Esophagus muscularis mucosa (tissue), 4 donors: ENCODE results near the gene GPR4. TPM values are rescaled to one million over a fixed set of nuclear protein-coding genes. Genes with fewer than 3 reads are reported as not detected.

Source experiments
- DNase-seq: peaks from one replicate; pipeline ENCODE4 v3.0.0-alpha.2; 2017; ENCODE audit errors: extremely low spot score
- H3K27ac ChIP-seq, 4 donors: fragments of 200-600 bp; sonication (generic); replicated peaks in 1 of 4; 1 replicate in 3 of 4; 2 replicates in 1 of 4; pipeline ENCODE4 v1.5.1; 2016 to 2019; ENCODE audit warnings: mild to moderate bottlenecking in 1 of 4
- H3K27me3 ChIP-seq, 4 donors: fragments of 200-600 bp; sonication (generic); one replicate each; pipeline versions ENCODE4 v1.5.1 to v1.6.0; 2016 to 2019
- H3K36me3 ChIP-seq, 4 donors: fragments of 200-600 bp; sonication (generic); one replicate each; pipeline ENCODE4 v1.5.1; 2016 to 2019
- H3K4me1 ChIP-seq, 4 donors: fragments of 200-600 bp; sonication (generic); one replicate each; pipeline ENCODE4 v1.5.1; 2016 to 2019
- H3K4me3 ChIP-seq, 4 donors: fragments of 200-600 bp; sonication (generic); 1 replicate in 2 of 4; 2 replicates in 2 of 4; pipeline ENCODE4 v1.5.1; 2016 to 2019; ENCODE audit warnings: mild to moderate bottlenecking in 4 of 4, moderate library complexity in 1 of 4
- H3K9me3 ChIP-seq, 4 donors: fragments of 200-600 bp; sonication (generic); 1 replicate in 3 of 4; 2 replicates in 1 of 4; pipeline ENCODE4 v1.5.1; 2016 to 2019
- EP300 ChIP-seq: sonication (generic); formaldehyde crosslinking; IDR thresholded peaks from one replicate; pipeline ENCODE4 v1.6.1; 2017; ENCODE audit warnings: antibody characterized with exemption
- POLR2A ChIP-seq: fragments of 450-650 bp; IDR thresholded peaks from one replicate; pipeline ENCODE4 v1.6.1; 2017; ENCODE audit warnings: antibody characterized with exemption, moderate library complexity, mild to moderate bottlenecking, low read depth
- POLR2AphosphoS5 ChIP-seq, 2 donors: sonication (generic); formaldehyde crosslinking; IDR thresholded peaks; one replicate each; pipeline ENCODE4 v1.6.1; 2017; ENCODE audit warnings: antibody characterized with exemption in 2 of 2
- WGBS: methylation state at CpG from one replicate; pipeline ENCODE4 v1.1.5; 2018; 5-methylcytosine and 5-hydroxymethylcytosine counted together
- intact Hi-C: fragments of 100-400 bp; cut with DNase I; formaldehyde crosslinking; loops from one replicate; pipeline ENCODE4 v1.15.1; 2023
- total RNA-seq, 4 donors: library from RNA; depleted of rRNA; stranded (reverse); fragments of >200 nt; gene quantifications; one replicate each; pipeline versions ENCODE4 v1.1.0 to v1.2.1, GENCODE V29; 2016
- TF ChIP-seq, protein P1 (sequence below), 3 experiments: fragments of 200-600 bp in 2 of 3; fragments of 450-650 bp in 1 of 3; sonication (generic) in 2 of 3; IDR thresholded peaks; one replicate each; pipeline ENCODE4 v1.5.1; 2017 to 2019; ENCODE audit warnings: antibody characterized with exemption in 3 of 3, mild to moderate bottlenecking in 2 of 3, moderate library complexity in 1 of 3

Gene GPR4
- total RNA-seq = 1 to 10 TPM in 3 of 4 donors, under 1 TPM in 1; 0.42 to 6.6 (median 4.8) TPM

- peaks cover 18 to 47% (median 40%) of the 10 kb centered on the region in 4 donors for H3K4me1 ChIP-seq
- no peaks in the 10 kb centered on the region for H3K9me3 ChIP-seq
- no peak for DNase-seq
- peaks cover 0 to 74% (median 40%) of the 10 kb centered on the region in 4 donors for H3K27me3 ChIP-seq
- peak within 1 kb of the TSS; percentile 47 to 56 (median 49) for H3K4me3 ChIP-seq
- 8% methylated on average over 15 of the region's 52 CpGs for WGBS
- H3K27ac ChIP-seq = peak within 1 kb of the TSS; percentile 53 to 67 (median 63)
- TF ChIP-seq EP300 = no peak
- peak; percentile 19 to 50 for TF ChIP-seq POLR2AphosphoS5 (IDR thresholded peaks at IDR 0.05)
- TF ChIP-seq POLR2A = no peak
- H3K36me3 ChIP-seq = no peaks in the 10 kb centered on the region
- intact Hi-C loops = no loop called here
Measured at GRCh38 chr19:45601524-45602374, at the start of gene GPR4. Gene GPR4, minus strand, starts transcription at chr19:45602212. Its CDS starts 10,346 bp downstream, at chr19:45591866.

DNA sequence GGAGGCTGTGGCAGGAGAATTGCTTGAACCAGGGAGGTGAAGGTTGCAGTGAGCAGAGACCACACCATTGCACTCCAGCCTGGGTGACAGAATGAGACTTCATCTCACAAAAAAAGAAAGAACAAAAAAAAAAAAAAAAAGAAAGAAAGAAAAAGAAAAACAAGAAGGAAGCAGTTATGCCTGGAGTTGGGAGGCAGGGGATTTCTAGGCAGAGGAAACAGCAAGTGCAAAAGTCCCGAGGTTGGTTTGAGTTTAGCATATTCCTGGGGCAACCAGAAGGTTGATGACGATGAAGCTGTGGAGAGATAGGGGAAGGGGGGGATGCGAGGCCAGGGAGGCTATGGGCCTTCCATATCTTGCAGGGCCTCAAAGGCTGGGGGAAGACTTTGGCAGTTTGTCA, 48.7 kb upstream of the GPR4 start:
- no peaks in the 10 kb centered on the region for H3K9me3 ChIP-seq
- no peak for TF ChIP-seq EP300
- TF ChIP-seq, protein P1, sequence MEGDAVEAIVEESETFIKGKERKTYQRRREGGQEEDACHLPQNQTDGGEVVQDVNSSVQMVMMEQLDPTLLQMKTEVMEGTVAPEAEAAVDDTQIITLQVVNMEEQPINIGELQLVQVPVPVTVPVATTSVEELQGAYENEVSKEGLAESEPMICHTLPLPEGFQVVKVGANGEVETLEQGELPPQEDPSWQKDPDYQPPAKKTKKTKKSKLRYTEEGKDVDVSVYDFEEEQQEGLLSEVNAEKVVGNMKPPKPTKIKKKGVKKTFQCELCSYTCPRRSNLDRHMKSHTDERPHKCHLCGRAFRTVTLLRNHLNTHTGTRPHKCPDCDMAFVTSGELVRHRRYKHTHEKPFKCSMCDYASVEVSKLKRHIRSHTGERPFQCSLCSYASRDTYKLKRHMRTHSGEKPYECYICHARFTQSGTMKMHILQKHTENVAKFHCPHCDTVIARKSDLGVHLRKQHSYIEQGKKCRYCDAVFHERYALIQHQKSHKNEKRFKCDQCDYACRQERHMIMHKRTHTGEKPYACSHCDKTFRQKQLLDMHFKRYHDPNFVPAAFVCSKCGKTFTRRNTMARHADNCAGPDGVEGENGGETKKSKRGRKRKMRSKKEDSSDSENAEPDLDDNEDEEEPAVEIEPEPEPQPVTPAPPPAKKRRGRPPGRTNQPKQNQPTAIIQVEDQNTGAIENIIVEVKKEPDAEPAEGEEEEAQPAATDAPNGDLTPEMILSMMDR (IDR thresholded peaks at IDR 0.05) = no peak
- no peak for TF ChIP-seq POLR2AphosphoS5 (IDR thresholded peaks at IDR 0.05)
- no peak for TF ChIP-seq POLR2A
- H3K4me1 ChIP-seq = peaks cover 6 to 8% (median 7%) of the 10 kb centered on the region in 4 donors
- H3K27me3 ChIP-seq = peaks cover 0 to 30% (median 3%) of the 10 kb centered on the region in 4 donors
- H3K27ac ChIP-seq = no peak overlapping the region
- DNase-seq = no peak
- intact Hi-C loops = no loop called here
- 65% methylated on average over 3 of the region's 3 CpGs for WGBS
- H3K4me3 ChIP-seq = no peak overlapping the region
- no peaks in the 10 kb centered on the region for H3K36me3 ChIP-seq

DNA sequence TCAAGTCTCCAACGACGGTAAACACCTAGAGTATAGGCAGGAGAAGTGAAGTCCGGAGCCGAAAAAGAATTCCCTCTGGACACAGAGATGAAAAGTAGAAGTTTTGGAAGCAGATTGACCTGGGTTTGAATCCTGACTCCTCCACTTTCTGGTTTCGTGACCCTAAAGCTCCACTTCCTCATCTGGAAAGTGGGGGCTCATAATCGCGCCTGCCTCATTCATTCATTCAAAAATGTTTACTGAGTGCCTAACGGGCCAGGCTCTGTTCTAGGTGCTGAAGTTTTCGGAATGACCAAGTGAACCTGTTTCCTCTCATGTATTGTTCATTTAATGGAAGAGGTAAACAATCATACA, 44.3 kb upstream of the GPR4 start:
- no peaks in the 10 kb centered on the region for H3K36me3 ChIP-seq
- DNase-seq = no peak
- peak overlapping the region; percentile 38 to 52 (median 46) for H3K4me3 ChIP-seq
- H3K27ac ChIP-seq = no peak overlapping the region
- TF ChIP-seq, protein P1 (IDR thresholded peaks at IDR 0.05) = no peak
- no peak for TF ChIP-seq EP300
- TF ChIP-seq POLR2AphosphoS5 (IDR thresholded peaks at IDR 0.05) = no peak
- no peak for TF ChIP-seq POLR2A
- no peaks in the 10 kb centered on the region for H3K9me3 ChIP-seq
- H3K4me1 ChIP-seq = peaks cover 18 to 40% (median 39%) of the 10 kb centered on the region in 4 donors
- H3K27me3 ChIP-seq = peaks cover 0 to 56% (median 12%) of the 10 kb centered on the region in 4 donors
- 15% methylated on average over 9 of the region's 9 CpGs for WGBS
- intact Hi-C loops = no loop called here

GRCh38 chr19:45645631-45646344, 43.8 kb upstream of the GPR4 start:
- H3K36me3 ChIP-seq = no peaks in the 10 kb centered on the region
- peak overlapping the region; percentile 38 to 52 (median 46) for H3K4me3 ChIP-seq
- no peak for DNase-seq
- intact Hi-C loops = no loop called here
- H3K27ac ChIP-seq = no peak overlapping the region
- TF ChIP-seq POLR2A (no peak), EP300 (no peak), POLR2AphosphoS5 (IDR thresholded peaks at IDR 0.05) (no peak)
- TF ChIP-seq, protein P1 (IDR thresholded peaks at IDR 0.05) = no peak
- no peaks in the 10 kb centered on the region for H3K9me3 ChIP-seq
- 1% methylated on average over 19 of the region's 27 CpGs for WGBS
- peaks cover 22 to 45% (median 44%) of the 10 kb centered on the region in 4 donors for H3K4me1 ChIP-seq
- H3K27me3 ChIP-seq = peaks cover 0 to 56% (median 12%) of the 10 kb centered on the region in 4 donors

DNA sequence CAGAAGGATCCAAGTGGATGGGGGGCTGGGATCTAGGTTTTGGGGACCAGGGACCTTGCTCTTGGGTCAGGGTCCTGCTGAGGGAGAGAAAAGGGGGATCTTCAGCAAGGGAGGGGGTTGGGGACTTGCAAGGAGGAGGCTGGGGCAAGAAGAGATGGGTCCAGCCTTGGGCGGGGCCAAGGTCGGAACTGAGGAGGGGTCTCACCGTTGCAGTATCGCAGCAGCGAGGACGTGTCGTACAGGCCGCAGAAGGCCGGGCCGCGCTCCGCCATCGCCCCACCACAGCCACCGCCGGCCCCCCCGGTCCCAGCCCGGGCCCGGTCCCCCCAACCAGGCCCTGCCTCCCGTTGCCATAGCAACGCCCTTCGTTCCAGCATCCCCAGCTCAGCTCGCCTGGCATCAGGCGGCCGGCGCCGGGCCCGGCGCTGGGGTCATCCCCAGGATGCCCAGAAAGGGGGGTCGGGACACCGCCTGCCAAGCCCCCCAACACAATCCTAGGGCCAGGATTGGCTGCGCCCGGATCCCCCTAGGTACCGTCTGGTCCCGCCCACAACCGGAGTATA, 43.1 kb upstream of the GPR4 start:
- Histone ChIP-seq H3K27ac (no peak overlapping the region), H3K4me1 (peaks cover 23 to 45% (median 45%) of the 10 kb centered on the region in 4 donors), H3K36me3 (no peaks in the 10 kb centered on the region), H3K4me3 (peak overlapping the region; percentile 38 to 52 (median 46)), H3K9me3 (no peaks in the 10 kb centered on the region), H3K27me3 (peaks cover 0 to 53% (median 12%) of the 10 kb centered on the region in 4 donors)
- whole genome bisulfite sequencing = 21% methylated on average over 15 of the region's 35 CpGs
- DNase-seq = no peak
- intact Hi-C loops = no loop called here
- TF ChIP-seq POLR2AphosphoS5 (IDR thresholded peaks at IDR 0.05) (no peak), EP300 (no peak), POLR2A (no peak)
- TF ChIP-seq, protein P1 (IDR thresholded peaks at IDR 0.05) = no peak
